Loucy (cell line): ENCODE measurements around the gene GATA5.

Experiments
- H2AFZ ChIP-seq: fragments of 200-600 bp; sonication (generic); 2 replicates; pipeline ENCODE4 v1.6.0; 2016; ENCODE audit warnings: antibody characterized with exemption, mild to moderate bottlenecking, low read length, moderate library complexity
- H3F3A ChIP-seq: fragments of 200-600 bp; 2 replicates; pipeline ENCODE4 v1.6.0; 2016; ENCODE audit warnings: antibody characterized with exemption, low read depth, mild to moderate bottlenecking
- H3K27me3 ChIP-seq: fragments of 200-600 bp; sonication (generic); 2 replicates; pipeline ENCODE4 v1.6.1; 2014; ENCODE audit warnings: low read length, mild to moderate bottlenecking; ENCODE audit not compliant: insufficient read depth, poor library complexity, severe bottlenecking
- H3K36me3 ChIP-seq: fragments of 200-600 bp; sonication (generic); 2 replicates; pipeline ENCODE4 v1.6.1; 2016; ENCODE audit warnings: low read length; ENCODE audit not compliant: insufficient read depth
- H3K4me1 ChIP-seq: fragments of 200-600 bp; sonication (generic); 2 replicates; pipeline ENCODE4 v1.5.1; 2014; ENCODE audit warnings: low read length, mild to moderate bottlenecking; ENCODE audit not compliant: insufficient read depth, poor library complexity, severe bottlenecking
- H3K4me2 ChIP-seq: fragments of 200-600 bp; sonication (generic); 2 replicates; pipeline ENCODE4 v1.6.0; 2014; ENCODE audit warnings: antibody characterized with exemption, low read length, low read depth, mild to moderate bottlenecking; ENCODE audit not compliant: poor library complexity, severe bottlenecking
- H3K4me3 ChIP-seq: fragments of 200-600 bp; sonication (generic); 2 replicates; pipeline ENCODE4 v1.5.1; 2014; ENCODE audit warnings: low read length, mild to moderate bottlenecking, mixed read lengths; ENCODE audit not compliant: poor library complexity, severe bottlenecking
- H3K79me2 ChIP-seq: fragments of 200-600 bp; sonication (generic); 2 replicates; pipeline ENCODE4 v1.6.1; 2014; ENCODE audit warnings: low read length; ENCODE audit not compliant: insufficient read depth
- H3K9ac ChIP-seq: fragments of 200-600 bp; sonication (generic); 2 replicates; pipeline ENCODE4 v1.6.0; 2014; ENCODE audit warnings: mild to moderate bottlenecking, low read depth, low read length, moderate library complexity; ENCODE audit not compliant: poor library complexity, severe bottlenecking
- H3K9me2 ChIP-seq: fragments of 200-600 bp; sonication (generic); replicated peaks from 2 replicates; pipeline ENCODE4 v1.6.1; 2016; ENCODE audit warnings: low read depth, low read length, mixed read lengths
- H3K9me3 ChIP-seq: fragments of 200-600 bp; sonication (generic); 2 replicates; pipeline ENCODE4 v1.6.1; 2014; ENCODE audit warnings: mild to moderate bottlenecking, antibody characterized with exemption, low read length, low read depth; ENCODE audit not compliant: insufficient read depth
- H4K20me1 ChIP-seq: fragments of 200-600 bp; sonication (generic); 2 replicates; pipeline ENCODE4 v1.6.0; 2014; ENCODE audit warnings: antibody characterized with exemption, low read length, mild to moderate bottlenecking; ENCODE audit not compliant: insufficient read depth, poor library complexity, severe bottlenecking
- EZH2phosphoT487 ChIP-seq: fragments of 200-600 bp; IDR thresholded peaks from 2 replicates; pipeline ENCODE4 v1.6.1; 2018; ENCODE audit warnings: antibody characterized with exemption, mild to moderate bottlenecking, moderate library complexity, borderline replicate concordance
- TF ChIP-seq, protein P1 (sequence below): fragments of 200-600 bp; sonication (generic); conservative IDR thresholded peaks from 2 replicates; pipeline ENCODE4 v1.5.1; 2014; ENCODE audit warnings: mild to moderate bottlenecking, antibody characterized with exemption, low read length

The GATA5 gene

DNA sequence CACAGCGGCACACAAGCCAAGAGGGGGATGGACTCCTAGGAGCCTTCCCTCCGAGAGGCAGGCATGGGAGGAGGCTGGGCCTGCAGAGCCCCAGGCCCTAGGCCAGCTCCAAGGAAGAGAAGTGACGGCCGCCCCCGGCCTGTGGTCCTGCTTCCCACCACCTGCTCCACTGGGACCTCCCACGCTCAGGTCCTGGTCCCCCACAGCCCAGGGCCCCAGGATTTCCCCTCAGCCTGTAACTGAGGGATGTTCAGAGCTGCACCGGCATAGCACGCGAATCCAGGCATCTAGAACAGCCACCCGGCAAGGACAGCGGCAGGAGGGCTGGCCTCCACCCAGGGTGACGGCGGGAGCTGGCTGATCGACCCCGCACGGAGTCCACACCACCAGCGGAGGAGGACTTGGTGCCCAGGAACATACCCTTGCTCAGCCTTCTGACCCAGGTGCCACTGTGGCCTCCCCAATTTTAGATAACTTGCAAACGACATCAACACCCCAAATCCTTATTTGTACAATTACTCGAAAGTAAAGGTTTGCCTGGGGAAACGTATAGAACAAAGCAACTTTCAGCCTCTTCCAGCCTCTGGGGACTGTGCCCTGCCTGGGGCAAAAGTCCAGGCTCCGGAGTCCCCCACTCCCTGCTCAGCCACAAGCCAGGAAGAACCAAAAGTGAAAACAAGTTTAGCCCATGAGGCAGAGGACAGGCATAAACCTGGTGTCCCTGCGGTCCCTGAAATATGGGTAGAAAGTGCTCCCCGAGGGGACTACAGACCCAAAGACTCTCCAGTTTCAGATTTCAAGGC, 3.5 kb downstream of the GATA5 start:
- Histone ChIP-seq H3F3A (no peaks in the 10 kb centered on the region), H2AFZ (no peak overlapping the region), H3K9ac (no peak overlapping the region), H4K20me1 (no peaks in the 10 kb centered on the region), H3K9me2 (no peaks in the 10 kb centered on the region), H3K27me3 (no peaks in the 10 kb centered on the region), H3K36me3 (no peaks in the 10 kb centered on the region), H3K4me2 (no peak overlapping the region), H3K4me3 (no peak overlapping the region), H3K4me1 (no peaks in the 10 kb centered on the region), H3K9me3 (no peaks in the 10 kb centered on the region), H3K79me2 (no peaks in the 10 kb centered on the region)
- TF ChIP-seq EZH2phosphoT487: no peak
- TF ChIP-seq, protein P1, sequence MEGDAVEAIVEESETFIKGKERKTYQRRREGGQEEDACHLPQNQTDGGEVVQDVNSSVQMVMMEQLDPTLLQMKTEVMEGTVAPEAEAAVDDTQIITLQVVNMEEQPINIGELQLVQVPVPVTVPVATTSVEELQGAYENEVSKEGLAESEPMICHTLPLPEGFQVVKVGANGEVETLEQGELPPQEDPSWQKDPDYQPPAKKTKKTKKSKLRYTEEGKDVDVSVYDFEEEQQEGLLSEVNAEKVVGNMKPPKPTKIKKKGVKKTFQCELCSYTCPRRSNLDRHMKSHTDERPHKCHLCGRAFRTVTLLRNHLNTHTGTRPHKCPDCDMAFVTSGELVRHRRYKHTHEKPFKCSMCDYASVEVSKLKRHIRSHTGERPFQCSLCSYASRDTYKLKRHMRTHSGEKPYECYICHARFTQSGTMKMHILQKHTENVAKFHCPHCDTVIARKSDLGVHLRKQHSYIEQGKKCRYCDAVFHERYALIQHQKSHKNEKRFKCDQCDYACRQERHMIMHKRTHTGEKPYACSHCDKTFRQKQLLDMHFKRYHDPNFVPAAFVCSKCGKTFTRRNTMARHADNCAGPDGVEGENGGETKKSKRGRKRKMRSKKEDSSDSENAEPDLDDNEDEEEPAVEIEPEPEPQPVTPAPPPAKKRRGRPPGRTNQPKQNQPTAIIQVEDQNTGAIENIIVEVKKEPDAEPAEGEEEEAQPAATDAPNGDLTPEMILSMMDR: no peak

DNA sequence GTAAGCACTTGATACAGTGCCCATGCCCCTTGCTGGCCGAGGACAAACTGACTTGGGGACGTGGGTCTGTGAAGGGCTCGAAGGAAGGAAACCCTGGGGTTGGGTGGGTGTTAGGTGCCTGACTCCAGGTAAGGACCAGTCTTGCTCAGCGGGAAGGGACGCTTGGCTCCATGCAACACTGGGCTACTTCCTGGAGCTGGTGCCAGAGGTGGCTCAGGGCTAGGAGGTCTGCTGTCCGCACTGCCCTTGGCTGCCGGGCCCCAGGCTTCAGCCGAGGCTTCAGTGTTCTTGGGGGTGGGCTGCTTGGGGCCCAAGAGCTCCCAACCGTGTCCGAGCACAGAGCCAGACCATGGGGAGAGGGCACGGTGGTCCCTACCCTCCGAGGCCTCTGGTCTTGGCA, 5.3 kb downstream of the GATA5 start:
- no peak overlapping the region for H3K9ac ChIP-seq
- no peaks in the 10 kb centered on the region for H4K20me1 ChIP-seq
- no peaks in the 10 kb centered on the region for H3F3A ChIP-seq
- H3K27me3 ChIP-seq: no peaks in the 10 kb centered on the region
- TF ChIP-seq EZH2phosphoT487: no peak
- TF ChIP-seq, protein P1: no peak
- no peaks in the 10 kb centered on the region for H3K79me2 ChIP-seq
- H3K9me2 ChIP-seq: no peaks in the 10 kb centered on the region
- no peak overlapping the region for H2AFZ ChIP-seq
- H3K9me3 ChIP-seq: no peaks in the 10 kb centered on the region
- no peak overlapping the region for H3K4me3 ChIP-seq
- H3K36me3 ChIP-seq: no peaks in the 10 kb centered on the region
- no peak overlapping the region for H3K4me2 ChIP-seq
- no peaks in the 10 kb centered on the region for H3K4me1 ChIP-seq

DNA sequence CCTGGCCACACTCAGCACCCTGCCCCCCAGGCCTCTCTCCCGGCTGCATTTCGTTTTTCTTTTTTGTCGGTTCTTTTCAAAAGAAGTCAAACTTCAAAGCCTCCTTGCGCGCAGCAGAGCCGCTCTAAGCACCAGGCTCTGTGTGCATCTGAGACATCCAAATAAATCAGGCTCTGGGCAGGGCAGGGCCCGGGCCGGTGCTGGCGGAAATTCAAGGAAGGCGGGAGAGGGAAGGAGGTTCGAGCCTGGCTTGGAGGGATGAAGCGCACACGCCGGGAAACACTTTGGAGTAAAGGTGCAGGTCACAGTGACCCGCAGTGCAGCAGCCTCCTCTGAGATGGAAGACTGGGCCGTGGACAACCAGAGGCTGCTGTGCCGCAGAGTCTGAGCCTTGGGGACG, 5.8 kb downstream of the GATA5 start:
- H3K36me3 ChIP-seq: no peaks in the 10 kb centered on the region
- H3K9ac ChIP-seq: no peak overlapping the region
- no peak overlapping the region for H3K4me2 ChIP-seq
- no peak overlapping the region for H2AFZ ChIP-seq
- no peaks in the 10 kb centered on the region for H4K20me1 ChIP-seq
- H3K79me2 ChIP-seq: no peaks in the 10 kb centered on the region
- no peaks in the 10 kb centered on the region for H3K9me2 ChIP-seq
- no peaks in the 10 kb centered on the region for H3K27me3 ChIP-seq
- TF ChIP-seq EZH2phosphoT487: no peak
- TF ChIP-seq, protein P1: no peak
- H3K4me3 ChIP-seq: no peak overlapping the region
- H3K4me1 ChIP-seq: no peaks in the 10 kb centered on the region
- H3K9me3 ChIP-seq: no peaks in the 10 kb centered on the region
- H3F3A ChIP-seq: no peaks in the 10 kb centered on the region
